BJ (cell line): ENCODE measurements around the gene CDK2AP2. TPM values are rescaled to one million over a fixed set of nuclear protein-coding genes. Genes with fewer than 3 reads are reported as not detected.
A peak's percentile ranks its signal among the peaks of the same experiment; 100 is the strongest.

ENCODE experiments used
- CTCF ChIA-PET: fragments of 350-600 bp; formaldehyde crosslinking; extraction: SDS; loops from one replicate; lab custom pipeline; 2021; ENCODE audit warnings: antibody characterized with exemption, inconsistent platforms; lab: Yijun Ruan, JAX
- POLR2A ChIA-PET: fragments of 300-600 bp; sonication (Branson Sonifier 250); formaldehyde crosslinking; extraction: SDS; loops from one replicate; lab custom pipeline; 2021; ENCODE audit warnings: antibody characterized with exemption; lab: Charles Lee
- DNase-seq: peaks from one replicate; pipeline ENCODE4 v3.0.0-alpha.2; 2011; ENCODE audit warnings: low read depth
- H3K27me3 ChIP-seq: 2 replicates; pipeline ENCODE4 v1.6.0; 2011; ENCODE audit warnings: low read length; ENCODE audit not compliant: control insufficient read depth, insufficient read depth
- H3K36me3 ChIP-seq: 2 replicates; pipeline ENCODE4 v1.5.1; 2011; ENCODE audit warnings: low read length; ENCODE audit not compliant: control insufficient read depth, insufficient read depth
- H3K4me3 ChIP-seq: 2 replicates; pipeline ENCODE4 v1.5.1; 2011; ENCODE audit warnings: low read depth, mild to moderate bottlenecking, control low read depth, low read length
- polyA plus RNA-seq: library from polyadenylated mRNA; depleted of rRNA; stranded (reverse); fragments of >200 nt; gene quantifications from 2 replicates; pipeline ENCODE4 v1.2.3, GENCODE V29; 2011
- TF ChIP-seq, protein P1 (sequence below): IDR thresholded peaks from 2 replicates; pipeline ENCODE4 v1.5.1; 2011; ENCODE audit warnings: low read depth, mild to moderate bottlenecking, control low read depth, inconsistent platforms, low read length, moderate library complexity; ENCODE audit not compliant: insufficient read depth

Gene CDK2AP2
- polyA plus RNA-seq, 1 experiment = 30.4 TPM

DNA sequence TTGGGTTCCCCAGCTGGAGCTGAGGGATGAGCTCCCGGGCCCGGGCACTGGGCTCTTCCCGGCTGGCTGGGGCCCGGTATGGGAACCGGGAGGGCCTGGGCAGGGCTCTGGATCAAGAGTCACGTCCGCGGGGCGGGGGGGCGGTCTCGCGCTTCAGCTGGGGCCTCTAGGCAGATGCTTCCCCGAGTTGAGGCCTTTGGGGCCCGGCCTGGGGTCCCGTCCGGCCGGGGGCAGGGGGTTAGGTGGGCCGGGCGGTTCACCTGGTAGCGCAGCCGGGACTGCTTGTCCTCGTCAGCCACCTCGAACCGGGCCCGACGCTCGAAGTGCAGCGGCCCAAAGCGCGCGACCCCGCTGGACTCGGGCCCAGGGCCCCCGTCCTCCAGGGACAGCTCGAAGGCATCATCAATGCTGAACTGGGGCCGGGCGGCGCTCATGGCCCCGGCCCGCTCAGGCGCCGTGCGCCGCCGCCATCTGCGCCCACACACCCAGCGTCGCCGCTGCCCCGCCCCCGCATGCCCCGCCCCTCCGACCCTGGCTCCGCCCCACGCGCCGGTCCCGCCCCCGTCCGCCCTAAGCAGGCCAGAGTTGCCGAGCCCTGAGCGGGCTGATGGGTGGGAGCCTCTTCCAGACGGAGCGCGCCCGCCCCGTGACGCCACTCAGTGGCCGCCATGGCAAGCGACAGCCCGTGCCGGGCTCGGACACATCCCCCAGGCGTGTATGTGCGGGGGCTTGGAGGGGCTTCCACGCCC lies 39.0 kb downstream of the CDK2AP2 start, which contains the start of gene TMEM134:
Gene TMEM134 (minus strand): TSS at position 493 of the 749 bp plus-strand sequence. CDS start 59 bp downstream, at position 434.
- CTCF ChIA-PET = interaction anchor here (0.7 to 2.0 kb wide), 6 partner anchors 10 to 117 kb away, joined by 3 to 8 read pairs (median 4); partner anchors contain the start of genes PITPNM1, PPP1CA and RAD9A
- H3K36me3 ChIP-seq = no peaks in the 10 kb centered on the region; the same call in 1 of the 2 replicates
- TF ChIP-seq, protein P1, sequence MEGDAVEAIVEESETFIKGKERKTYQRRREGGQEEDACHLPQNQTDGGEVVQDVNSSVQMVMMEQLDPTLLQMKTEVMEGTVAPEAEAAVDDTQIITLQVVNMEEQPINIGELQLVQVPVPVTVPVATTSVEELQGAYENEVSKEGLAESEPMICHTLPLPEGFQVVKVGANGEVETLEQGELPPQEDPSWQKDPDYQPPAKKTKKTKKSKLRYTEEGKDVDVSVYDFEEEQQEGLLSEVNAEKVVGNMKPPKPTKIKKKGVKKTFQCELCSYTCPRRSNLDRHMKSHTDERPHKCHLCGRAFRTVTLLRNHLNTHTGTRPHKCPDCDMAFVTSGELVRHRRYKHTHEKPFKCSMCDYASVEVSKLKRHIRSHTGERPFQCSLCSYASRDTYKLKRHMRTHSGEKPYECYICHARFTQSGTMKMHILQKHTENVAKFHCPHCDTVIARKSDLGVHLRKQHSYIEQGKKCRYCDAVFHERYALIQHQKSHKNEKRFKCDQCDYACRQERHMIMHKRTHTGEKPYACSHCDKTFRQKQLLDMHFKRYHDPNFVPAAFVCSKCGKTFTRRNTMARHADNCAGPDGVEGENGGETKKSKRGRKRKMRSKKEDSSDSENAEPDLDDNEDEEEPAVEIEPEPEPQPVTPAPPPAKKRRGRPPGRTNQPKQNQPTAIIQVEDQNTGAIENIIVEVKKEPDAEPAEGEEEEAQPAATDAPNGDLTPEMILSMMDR = peak; percentile 54
- POLR2A ChIA-PET = no interaction called here
- no peak for DNase-seq
- H3K27me3 ChIP-seq = no peaks in the 10 kb centered on the region
- H3K4me3 ChIP-seq = peak within 1 kb of the TSS; percentile 86

DNA sequence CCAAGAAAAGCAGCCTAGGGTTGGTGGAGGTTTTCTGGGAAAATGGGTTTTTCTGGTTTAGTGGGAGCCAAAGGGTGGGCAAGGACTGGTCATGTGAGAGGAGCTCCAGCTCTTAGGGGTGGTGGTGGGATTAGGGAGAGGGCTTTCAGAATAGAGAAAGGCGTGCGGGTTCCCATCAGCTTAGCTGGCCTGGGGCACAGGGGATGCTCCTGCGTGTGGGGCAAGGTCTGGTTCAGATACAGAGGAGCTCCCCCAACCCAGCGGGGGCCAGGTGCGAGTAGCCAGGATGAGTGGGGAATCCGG lies 39.6 kb downstream of the CDK2AP2 start:
- CTCF ChIA-PET = interaction anchor here (0.6 to 2.0 kb wide), 4 partner anchors 10 to 68 kb away, joined by 3 to 8 read pairs (median 4); partner anchors contain the start of genes AIP, PITPNM1 and PPP1CA
- POLR2A ChIA-PET = interaction anchor here (0.6 kb wide), 1 partner anchor 67 kb away, joined by 3 read pairs; the partner anchor contains the start of gene PPP1CA
- TF ChIP-seq, protein P1 = no peak

DNA sequence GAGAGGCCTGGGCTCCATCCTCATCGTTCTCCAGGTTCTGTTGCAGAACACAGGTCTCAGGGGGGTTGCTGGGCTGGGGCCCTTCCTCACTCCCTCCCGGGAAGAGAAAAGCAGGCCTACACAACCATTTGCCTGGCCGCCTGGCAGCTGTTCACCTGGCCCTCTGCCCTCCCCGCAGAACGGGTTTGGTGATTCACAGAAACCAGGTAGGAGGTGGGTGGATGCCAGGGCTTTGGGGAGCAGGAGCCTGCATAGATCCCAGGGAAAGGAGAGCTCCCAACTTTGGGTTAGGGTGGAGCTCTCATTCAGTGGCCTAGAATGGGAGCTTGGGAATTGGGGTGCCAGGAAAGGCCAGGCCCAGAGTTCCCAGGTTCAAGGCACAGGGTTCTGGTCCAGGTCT lies 39.9 kb downstream of the CDK2AP2 start:
- TF ChIP-seq, protein P1 = no peak
- Histone ChIP-seq H3K4me3 (peak overlapping the region; percentile 86), H3K27me3 (no peaks in the 10 kb centered on the region), H3K36me3 (no peaks in the 10 kb centered on the region; the same call in 1 of the 2 replicates)
- DNase-seq = no peak
- CTCF ChIA-PET = interaction anchor here (0.6 to 2.0 kb wide), 6 partner anchors 11 to 67 kb away, joined by 3 to 8 read pairs (median 3); partner anchors contain the start of genes AIP, PITPNM1 and PPP1CA
- POLR2A ChIA-PET = interaction anchor here (0.6 kb wide), 1 partner anchor 67 kb away, joined by 3 read pairs; the partner anchor contains the start of gene PPP1CA

More for the DNA sequence above, 39.6 kb downstream of the CDK2AP2 start:
- no peaks in the 10 kb centered on the region for H3K27me3 ChIP-seq
- no peaks in the 10 kb centered on the region; the same call in 1 of the 2 replicates for H3K36me3 ChIP-seq
- DNase-seq = no peak
- peak overlapping the region; percentile 86 for H3K4me3 ChIP-seq

DNA sequence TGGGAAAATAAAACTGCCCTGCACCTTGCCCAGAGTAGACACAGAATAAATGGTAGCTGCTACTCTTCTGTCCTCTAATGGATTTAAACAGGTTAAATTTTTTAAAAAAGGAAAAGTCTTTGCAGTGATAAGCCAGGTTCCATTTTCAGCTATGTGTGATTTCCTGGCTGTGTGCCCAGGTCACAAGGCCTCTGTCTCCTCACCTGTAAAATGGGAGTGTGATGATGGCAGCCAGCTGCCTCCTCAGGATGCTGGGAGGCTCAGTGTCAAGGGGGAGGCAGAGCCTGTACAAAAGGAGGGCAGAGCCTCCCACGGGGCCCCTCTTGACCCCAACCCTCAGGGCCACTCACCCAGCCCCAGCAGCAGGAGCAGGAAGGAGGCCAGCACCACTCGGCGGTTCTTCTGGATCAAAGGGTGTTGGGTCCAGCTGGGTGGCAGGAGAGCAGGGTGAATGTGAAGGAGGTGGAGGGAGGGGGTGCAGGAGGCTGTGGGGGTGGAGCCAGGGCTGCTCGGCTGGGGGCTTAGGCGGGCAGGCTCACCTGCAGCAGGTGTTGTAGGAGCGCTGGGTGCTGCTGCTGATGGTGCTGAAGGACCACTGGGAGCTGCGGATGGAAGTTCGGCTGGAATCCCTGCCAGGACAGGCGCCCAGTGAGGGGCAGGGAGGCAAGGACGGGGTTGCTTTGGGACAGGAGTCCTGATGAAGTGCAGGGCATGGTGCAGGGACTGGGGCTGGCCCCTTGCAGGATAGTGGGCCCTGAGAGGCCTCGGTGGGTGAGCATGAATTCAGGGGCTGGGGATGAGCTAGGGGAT lies 40.8 kb downstream of the CDK2AP2 start:
- Histone ChIP-seq H3K36me3 (no peaks in the 10 kb centered on the region; the same call in 1 of the 2 replicates), H3K27me3 (no peaks in the 10 kb centered on the region), H3K4me3 (no peak overlapping the region)
- ChIA-PET CTCF (interaction anchor here (0.7 to 0.9 kb wide), 3 partner anchors 38 to 683 kb away, joined by 3 read pairs; partner anchors contain the start of gene PPP1CA), POLR2A (no interaction called here)
- TF ChIP-seq, protein P1 = no peak
- DNase-seq = no peak
